ENCODE measurements around the gene CCDC188.

The CCDC188 gene

GRCh38 chr22:20121856-20122415, 28.9 kb downstream of the CCDC188 start:
- DNase-seq (ENCODE audit: low spot score): no peak

- DNase-seq (ENCODE audit: low spot score): no peak
Measured at GRCh38 chr22:20118300-20119020, 32.4 kb downstream of the CCDC188 start.

GRCh38 chr22:20117633-20118299, 33.1 kb downstream of the CCDC188 start:
- no peak for DNase-seq (ENCODE audit: low spot score)

- peak; percentile 97 for DNase-seq (ENCODE audit: low spot score)
Measured at GRCh38 chr22:20116951-20117632, 33.8 kb downstream of the CCDC188 start, which contains the start of gene TRMT2A. Gene TRMT2A (minus strand): TSS chr22:20117226. CDS start chr22:20116906, 320 bp downstream.

- no peak for DNase-seq (ENCODE audit: low spot score)
Measured at GRCh38 chr22:20116376-20116950, 34.4 kb downstream of the CCDC188 start.

GRCh38 chr22:20115691-20116375, 35.0 kb downstream of the CCDC188 start, which contains the start of gene RANBP1:
Gene RANBP1 (plus strand): TSS chr22:20116104. CDS start chr22:20116185, 81 bp downstream.
- no peak for DNase-seq (ENCODE audit: low spot score)

- DNase-seq (ENCODE audit: low spot score): no peak
Measured at GRCh38 chr22:20114506-20115475, 36.1 kb downstream of the CCDC188 start.

GRCh38 chr22:20113551-20114310, 37.1 kb downstream of the CCDC188 start:
- DNase-seq (ENCODE audit: low spot score): no peak

- DNase-seq (ENCODE audit: low spot score): no peak
Measured at GRCh38 chr22:20112623-20113511, 38.0 kb downstream of the CCDC188 start.

GRCh38 chr22:20111689-20112622, 38.9 kb downstream of the CCDC188 start:
- no peak for DNase-seq (ENCODE audit: low spot score)

GRCh38 chr22:20111045-20111688, 39.7 kb downstream of the CCDC188 start:
- peak; percentile 60 for DNase-seq (ENCODE audit: low spot score)

GRCh38 chr22:20110359-20110985, 40.4 kb downstream of the CCDC188 start:
- no peak for DNase-seq (ENCODE audit: low spot score)

GRCh38 chr22:20109411-20110358, 41.2 kb downstream of the CCDC188 start:
- DNase-seq (ENCODE audit: low spot score): no peak

- no peak for DNase-seq (ENCODE audit: low spot score)
Measured at GRCh38 chr22:20108757-20109230, 42.1 kb downstream of the CCDC188 start.

All from SK-N-DZ (cell line).